Astrocyte (in vitro differentiated cells and primary cell): Measurements from ENCODE around the gene ANKHD1. TPM values are rescaled to one million over a fixed set of nuclear protein-coding genes. Genes with fewer than 3 reads are reported as not detected.
"Not testable (repeated sequence)": the region's sequence is repeated elsewhere in the genome, so short reads cannot be mapped to it uniquely, and the experiment has no call there.

ENCODE experiments used
- DNase-seq: peaks from one replicate; pipeline ENCODE4 v3.0.0-alpha.2; 2010; ENCODE audit warnings: low read depth
- FAIRE-seq: peaks from 2 replicates; lab custom pipeline; 2011; peaks lifted over from hg19 to GRCh38; lab: Jason Lieb, UNC
- H2AFZ ChIP-seq: 2 replicates; pipeline ENCODE4 v1.6.0; 2012; ENCODE audit warnings: low read depth, low read length, inconsistent platforms
- H3K27ac ChIP-seq: 2 replicates; pipeline ENCODE4 v1.5.1; 2011; ENCODE audit warnings: low read depth, low read length, inconsistent platforms
- H3K27me3 ChIP-seq: 2 replicates; pipeline ENCODE4 v1.6.0; 2011; ENCODE audit warnings: low read length, inconsistent platforms; ENCODE audit not compliant: insufficient read depth
- H3K36me3 ChIP-seq: 2 replicates; pipeline ENCODE4 v1.5.1; 2011; ENCODE audit warnings: low read length, inconsistent platforms; ENCODE audit not compliant: insufficient read depth
- H3K4me1 ChIP-seq: 2 replicates; pipeline ENCODE4 v1.5.1; 2011; ENCODE audit warnings: low read length, inconsistent platforms; ENCODE audit not compliant: insufficient read depth
- H3K4me2 ChIP-seq: 2 replicates; pipeline ENCODE4 v1.6.0; 2012; ENCODE audit warnings: low read length, inconsistent platforms
- H3K4me3 ChIP-seq: 2 replicates; pipeline ENCODE4 v1.5.1; 2011; ENCODE audit warnings: low read depth, mild to moderate bottlenecking, low read length, inconsistent platforms; ENCODE audit not compliant: insufficient read depth
- H3K79me2 ChIP-seq: 2 replicates; pipeline ENCODE4 v1.6.0; 2012; ENCODE audit warnings: mild to moderate bottlenecking, low read length, inconsistent platforms; ENCODE audit not compliant: insufficient read depth
- H3K9ac ChIP-seq: 2 replicates; pipeline ENCODE4 v1.6.0; 2012; ENCODE audit warnings: mild to moderate bottlenecking, low read length, inconsistent platforms
- H3K9me3 ChIP-seq: 2 replicates; pipeline ENCODE4 v1.5.1; 2012; ENCODE audit warnings: low read depth, mild to moderate bottlenecking, low read length, inconsistent platforms; ENCODE audit not compliant: insufficient read depth
- H4K20me1 ChIP-seq: 2 replicates; pipeline ENCODE4 v1.6.0; 2012; ENCODE audit warnings: low read length, inconsistent platforms; ENCODE audit not compliant: insufficient read depth
- H3K27ac Mint-ChIP-seq: one replicate; pipeline ENCODE4 v1.8.0; 2021; ENCODE audit warnings: mild to moderate bottlenecking, mixed read lengths; ENCODE audit not compliant: unreplicated experiment
- H3K27me3 Mint-ChIP-seq: one replicate; pipeline ENCODE4 v1.8.0; 2021; ENCODE audit warnings: low read depth, mixed read lengths; ENCODE audit not compliant: unreplicated experiment
- H3K36me3 Mint-ChIP-seq: one replicate; pipeline ENCODE4 v1.8.0; 2021; ENCODE audit warnings: low read depth, mixed read lengths; ENCODE audit not compliant: unreplicated experiment
- H3K4me1 Mint-ChIP-seq: one replicate; pipeline ENCODE4 v1.8.0; 2021; ENCODE audit warnings: low read depth, mixed read lengths; ENCODE audit not compliant: unreplicated experiment
- H3K4me3 Mint-ChIP-seq: one replicate; pipeline ENCODE4 v1.8.0; 2021; ENCODE audit warnings: mild to moderate bottlenecking, moderate library complexity, mixed read lengths; ENCODE audit not compliant: unreplicated experiment
- H3K9me3 Mint-ChIP-seq: one replicate; pipeline ENCODE4 v1.8.0; 2021; ENCODE audit warnings: mild to moderate bottlenecking, mixed read lengths; ENCODE audit not compliant: unreplicated experiment
- CTCF ChIP-seq: IDR thresholded peaks from 2 replicates; pipeline ENCODE4 v1.5.1; 2011; ENCODE audit warnings: low read depth, mild to moderate bottlenecking, inconsistent platforms, low read length, moderate library complexity; ENCODE audit not compliant: insufficient read depth
- EZH2 ChIP-seq: IDR thresholded peaks from 2 replicates; pipeline ENCODE4 v1.6.1; 2012; ENCODE audit warnings: mild to moderate bottlenecking, low read length, inconsistent platforms; ENCODE audit not compliant: insufficient read depth
- total RNA-seq: library from RNA; stranded (reverse); gene quantifications from 2 replicates; pipeline ENCODE4 v1.2.1, GENCODE V29; 2021

The ANKHD1 gene
- total RNA-seq, 1 donor from 2014 or later, result 56.5 TPM

DNA sequence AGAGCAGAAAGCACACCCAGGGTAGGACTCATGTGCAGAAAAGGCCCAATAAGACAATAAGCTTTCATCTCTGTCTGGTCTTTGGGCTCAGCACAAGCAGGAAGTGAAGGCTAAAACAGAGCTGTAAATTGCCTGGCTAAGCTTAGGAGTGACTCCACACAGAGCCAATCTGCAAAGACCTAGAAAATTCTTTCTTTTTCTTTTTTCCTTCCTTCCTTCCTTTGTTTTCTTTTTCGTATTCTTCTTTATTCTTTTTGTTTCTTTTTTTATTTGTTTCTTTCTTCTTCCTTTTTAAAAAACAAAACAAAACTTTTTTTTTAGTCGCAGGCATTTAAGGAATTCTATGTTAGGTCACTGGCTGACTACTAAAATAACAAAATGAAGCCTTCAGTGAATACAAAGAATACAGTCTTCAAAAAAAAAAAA lies 175.2 kb downstream of the ANKHD1 start:
- Histone ChIP-seq H4K20me1 (no peaks in the 10 kb centered on the region), H3K4me3 (no peak overlapping the region), H3K4me1 (peaks cover 6% of the 10 kb centered on the region), H3K36me3 (no peaks in the 10 kb centered on the region), H3K9ac (peak overlapping the region; percentile 28), H2AFZ (peak overlapping the region; percentile 68), H3K4me2 (peak overlapping the region; percentile 53), H3K27me3 (peaks cover 2% of the 10 kb centered on the region), H3K27ac (peak overlapping the region; percentile 45), H3K79me2 (no peaks in the 10 kb centered on the region), H3K9me3 (no peaks in the 10 kb centered on the region)
- DNase-seq (no peak), FAIRE-seq (no peak)
- H3K4me1 Mint-ChIP-seq, result peaks cover 6% of the 10 kb centered on the region
- TF ChIP-seq CTCF, result no peak
- TF ChIP-seq EZH2, result no peak
- H3K36me3 Mint-ChIP-seq, result no peaks in the 10 kb centered on the region
- no peak overlapping the region for H3K4me3 Mint-ChIP-seq
- peaks cover 9% of the 10 kb centered on the region for H3K27me3 Mint-ChIP-seq
- H3K27ac Mint-ChIP-seq, result peak overlapping the region; percentile 63
- H3K9me3 Mint-ChIP-seq, result no peaks in the 10 kb centered on the region

DNA sequence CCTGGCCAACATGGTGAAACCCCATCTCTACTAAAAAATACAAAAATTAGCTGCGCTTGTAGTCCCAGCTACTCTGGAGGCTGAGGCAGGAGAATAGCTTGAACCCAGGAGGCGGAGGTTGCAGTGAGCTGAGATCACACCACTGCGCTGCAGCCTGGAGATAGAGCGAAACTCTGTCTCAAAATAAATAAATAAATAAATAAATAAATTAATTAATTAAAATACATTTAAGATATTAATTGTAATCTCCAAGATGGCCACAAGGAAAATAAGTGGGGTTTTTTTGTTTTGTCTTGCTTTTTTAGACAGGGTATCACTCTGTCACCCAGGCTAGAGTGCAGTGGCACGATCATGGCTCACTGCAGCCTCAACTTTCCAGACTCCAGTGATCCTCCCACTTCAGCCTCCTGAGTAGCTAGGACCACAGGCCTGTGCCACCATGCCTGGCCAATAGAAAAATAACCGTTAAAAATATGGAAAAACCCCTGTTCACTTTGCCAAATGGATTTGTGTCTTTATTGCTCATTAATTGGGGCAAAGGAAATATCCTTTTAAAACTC lies 177.6 kb downstream of the ANKHD1 start:
- H3K27me3 ChIP-seq, H3K9me3 ChIP-seq, H3K9me3 Mint-ChIP-seq, H3K4me2 ChIP-seq, H3K9ac ChIP-seq, H3K27ac Mint-ChIP-seq, H2AFZ ChIP-seq, H3K79me2 ChIP-seq, H3K36me3 ChIP-seq, H3K27ac ChIP-seq, DNase-seq, FAIRE-seq, H3K4me3 Mint-ChIP-seq, H4K20me1 ChIP-seq, H3K36me3 Mint-ChIP-seq, H3K4me1 ChIP-seq, H3K4me1 Mint-ChIP-seq, H3K4me3 ChIP-seq: not testable (repeated sequence)
- peaks cover 17% of the 10 kb centered on the region for H3K27me3 Mint-ChIP-seq

DNA sequence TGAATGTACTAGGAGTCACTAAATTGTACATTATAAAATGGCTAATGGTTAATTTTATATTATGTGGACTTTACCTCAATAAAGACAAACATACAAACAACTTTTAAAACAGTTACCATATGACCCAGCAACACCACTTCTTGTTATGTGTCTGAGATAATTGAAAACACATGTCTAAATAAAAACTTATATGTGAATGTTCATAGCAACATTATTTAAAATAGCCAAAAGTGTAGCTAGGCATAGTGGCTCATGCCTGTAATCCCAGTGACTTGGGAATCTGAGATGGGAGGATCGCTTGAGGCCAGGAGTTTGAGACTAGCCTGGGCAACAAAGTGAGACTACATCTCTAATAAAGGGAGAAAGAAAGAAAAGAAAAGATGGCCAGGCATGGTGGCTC lies 185.9 kb downstream of the ANKHD1 start:
- Histone ChIP-seq H2AFZ (no peak overlapping the region), H3K27ac (no peak overlapping the region), H3K79me2 (no peaks in the 10 kb centered on the region), H3K27me3 (peaks cover 5% of the 10 kb centered on the region), H4K20me1 (no peaks in the 10 kb centered on the region), H3K9ac (no peak overlapping the region), H3K4me3 (no peak overlapping the region), H3K36me3 (no peaks in the 10 kb centered on the region), H3K4me2 (no peak overlapping the region), H3K4me1 (peaks cover 7% of the 10 kb centered on the region), H3K9me3 (no peaks in the 10 kb centered on the region)
- Mint-ChIP-seq H3K4me3 (no peak overlapping the region), H3K27ac (no peak overlapping the region), H3K36me3 (no peaks in the 10 kb centered on the region), H3K27me3 (peaks cover 5% of the 10 kb centered on the region), H3K9me3 (peaks cover 3% of the 10 kb centered on the region), H3K4me1 (peaks cover 23% of the 10 kb centered on the region)
- DNase-seq (no peak), FAIRE-seq (no peak)
- TF ChIP-seq EZH2 (no peak), CTCF (no peak)
